ENCODE data around the gene TBC1D20.

DNA sequence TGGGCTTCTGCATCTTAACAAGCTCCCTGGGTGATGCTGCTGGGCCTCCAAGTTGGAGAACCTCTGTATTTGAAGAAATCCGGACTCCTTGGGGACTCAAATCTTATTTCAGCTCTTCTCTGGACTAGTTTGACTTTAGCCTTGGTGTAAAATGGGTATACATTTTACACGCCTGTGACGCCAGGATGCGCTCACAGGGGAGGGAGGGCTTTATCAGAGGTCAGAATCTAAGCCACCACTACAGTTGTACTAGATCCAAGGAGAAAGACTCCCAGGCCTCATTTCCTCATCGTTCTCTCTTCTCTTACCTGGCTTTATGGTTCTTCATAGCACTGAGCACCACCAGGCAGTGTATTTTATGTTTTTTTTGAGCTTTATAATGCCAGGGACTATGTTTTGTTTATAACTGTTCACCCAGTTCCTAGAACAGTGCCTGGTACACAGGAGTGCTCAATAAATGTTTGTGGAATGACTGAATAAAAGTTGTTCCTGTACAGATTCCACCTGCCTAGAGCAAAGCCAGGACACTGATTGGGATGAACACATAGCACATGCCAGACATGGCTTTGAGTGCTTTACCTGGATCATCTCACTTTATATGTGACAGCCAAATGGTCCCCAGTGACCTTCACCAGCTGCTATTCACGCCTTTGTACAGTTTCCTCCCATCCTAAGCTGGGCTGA is 59.3 kb downstream of the TBC1D20 start:
- TF ChIP-seq, protein P1, sequence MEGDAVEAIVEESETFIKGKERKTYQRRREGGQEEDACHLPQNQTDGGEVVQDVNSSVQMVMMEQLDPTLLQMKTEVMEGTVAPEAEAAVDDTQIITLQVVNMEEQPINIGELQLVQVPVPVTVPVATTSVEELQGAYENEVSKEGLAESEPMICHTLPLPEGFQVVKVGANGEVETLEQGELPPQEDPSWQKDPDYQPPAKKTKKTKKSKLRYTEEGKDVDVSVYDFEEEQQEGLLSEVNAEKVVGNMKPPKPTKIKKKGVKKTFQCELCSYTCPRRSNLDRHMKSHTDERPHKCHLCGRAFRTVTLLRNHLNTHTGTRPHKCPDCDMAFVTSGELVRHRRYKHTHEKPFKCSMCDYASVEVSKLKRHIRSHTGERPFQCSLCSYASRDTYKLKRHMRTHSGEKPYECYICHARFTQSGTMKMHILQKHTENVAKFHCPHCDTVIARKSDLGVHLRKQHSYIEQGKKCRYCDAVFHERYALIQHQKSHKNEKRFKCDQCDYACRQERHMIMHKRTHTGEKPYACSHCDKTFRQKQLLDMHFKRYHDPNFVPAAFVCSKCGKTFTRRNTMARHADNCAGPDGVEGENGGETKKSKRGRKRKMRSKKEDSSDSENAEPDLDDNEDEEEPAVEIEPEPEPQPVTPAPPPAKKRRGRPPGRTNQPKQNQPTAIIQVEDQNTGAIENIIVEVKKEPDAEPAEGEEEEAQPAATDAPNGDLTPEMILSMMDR (conservative IDR thresholded peaks at IDR 0.05; ENCODE audit: low read depth, low read length), result no peak
- no peak for TF ChIP-seq SMC3 (IDR thresholded peaks at IDR 0.05; ENCODE audit: low read depth, low read length)
- TF ChIP-seq CEBPB (IDR thresholded peaks at IDR 0.05; ENCODE audit: low read depth, low read length), result no peak
- no peak for TF ChIP-seq POLR2A (IDR thresholded peaks at IDR 0.05; ENCODE audit: low read depth, low read length)
- TF ChIP-seq BHLHE40 (IDR thresholded peaks at IDR 0.05; ENCODE audit: low read depth, low read length), result no peak
- no peak for TF ChIP-seq RCOR1 (IDR thresholded peaks at IDR 0.05; ENCODE audit: insufficient replicate concordance, low read length)

All from IMR-90 (cell line).